Gastroesophageal sphincter (tissue), 4 donors: ENCODE results near the gene RAG2. TPM values are rescaled to one million over a fixed set of nuclear protein-coding genes. Genes with fewer than 3 reads are reported as not detected.
A peak's percentile ranks its signal among the peaks of the same experiment; 100 is the strongest.

Experiments used
- ATAC-seq: fragments of 150-250 bp; one replicate; pipeline ENCODE4 v1.9.1; 2016; ENCODE audit warnings: mild to moderate bottlenecking, moderate library complexity
- H3K27ac ChIP-seq, 4 donors: fragments of 200-600 bp; sonication (generic) in 3 of 4; 1 replicate in 3 of 4; 2 replicates in 1 of 4; pipeline ENCODE4 v1.5.1; 2016 to 2019
- H3K27me3 ChIP-seq: fragments of 200-600 bp; sonication (generic); one replicate; pipeline ENCODE4 v1.5.1; 2019
- H3K36me3 ChIP-seq, 2 donors: fragments of 200-600 bp; sonication (generic); one replicate each; pipeline ENCODE4 v1.5.1; 2019; ENCODE audit warnings: control low read depth in 1 of 2
- H3K4me1 ChIP-seq, 3 donors: fragments of 200-600 bp; sonication (generic); 1 replicate in 2 of 3; 2 replicates in 1 of 3; pipeline ENCODE4 v1.5.1; 2016 to 2019; ENCODE audit warnings: control low read depth in 2 of 3
- H3K4me3 ChIP-seq, 2 donors: fragments of 200-600 bp; sonication (generic); one replicate each; pipeline ENCODE4 v1.5.1; 2019; ENCODE audit warnings: mild to moderate bottlenecking in 1 of 2, moderate library complexity in 1 of 2
- H3K9me3 ChIP-seq, 3 donors: fragments of 200-600 bp; sonication (generic); one replicate each; pipeline ENCODE4 v1.5.1; 2017 to 2019; ENCODE audit warnings: control low read depth in 2 of 3
- EP300 ChIP-seq: sonication (generic); formaldehyde crosslinking; IDR thresholded peaks from one replicate; pipeline ENCODE4 v1.6.1; 2017; ENCODE audit warnings: antibody characterized with exemption, mild to moderate bottlenecking
- POLR2A ChIP-seq, 2 donors: fragments of 450-650 bp; IDR thresholded peaks; one replicate each; pipeline ENCODE4 v1.6.1; 2017; ENCODE audit warnings: antibody characterized with exemption in 2 of 2, mild to moderate bottlenecking in 2 of 2, moderate library complexity in 1 of 2
- POLR2AphosphoS5 ChIP-seq: sonication (generic); formaldehyde crosslinking; IDR thresholded peaks from one replicate; pipeline ENCODE4 v1.6.1; 2017; ENCODE audit warnings: antibody characterized with exemption
- WGBS, 2 donors: methylation state at CpG; one replicate each; pipeline ENCODE4 v1.1.5; 2018; ENCODE audit warnings: low coverage in 1 of 2; 5-methylcytosine and 5-hydroxymethylcytosine counted together
- total RNA-seq, 4 donors: library from RNA; depleted of rRNA; stranded (reverse); fragments of >200 nt; gene quantifications; one replicate each; pipeline ENCODE4 v1.1.0, GENCODE V29; 2016
- TF ChIP-seq, protein P1 (sequence below), 4 experiments: fragments of 200-600 bp in 2 of 4; fragments of 450-650 bp in 2 of 4; sonication (generic) in 1 of 4; IDR thresholded peaks; one replicate each; pipeline ENCODE4 v1.5.1; 2017 to 2019; ENCODE audit warnings: antibody characterized with exemption in 4 of 4, mild to moderate bottlenecking in 2 of 4, moderate library complexity in 2 of 4

Gene RAG2
- total RNA-seq, 4 donors from 2014 or later = not detected

DNA sequence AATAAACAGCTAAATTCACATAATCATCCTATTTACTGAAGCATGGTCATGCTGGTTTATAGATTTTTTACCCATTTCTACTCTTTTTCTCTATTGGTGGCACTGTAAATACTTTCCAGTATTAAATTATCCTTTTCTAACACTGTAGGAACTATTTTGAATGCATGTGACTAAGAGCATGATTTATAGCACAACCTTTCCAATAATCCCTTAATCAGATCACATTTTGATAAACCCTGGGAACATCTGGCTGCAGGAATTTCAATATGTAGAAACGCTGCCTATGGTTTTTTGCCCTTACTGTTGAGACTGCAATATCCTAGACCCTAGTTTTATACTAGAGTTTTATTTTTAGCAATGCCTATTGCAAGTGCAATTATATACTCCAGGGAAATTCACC, 19.6 kb downstream of the RAG2 start:
- Histone ChIP-seq H3K4me1 (peaks cover 0 to 18% (median 4%) of the 10 kb centered on the region in 3 donors), H3K4me3 (no peak overlapping the region), H3K36me3 (peaks cover 0 to 8% of the 10 kb centered on the region in 2 donors), H3K27ac (no peak overlapping the region), H3K27me3 (no peaks in the 10 kb centered on the region), H3K9me3 (no peaks in the 10 kb centered on the region)
- TF ChIP-seq POLR2A (IDR thresholded peaks at IDR 0.05) = no peak
- TF ChIP-seq, protein P1, sequence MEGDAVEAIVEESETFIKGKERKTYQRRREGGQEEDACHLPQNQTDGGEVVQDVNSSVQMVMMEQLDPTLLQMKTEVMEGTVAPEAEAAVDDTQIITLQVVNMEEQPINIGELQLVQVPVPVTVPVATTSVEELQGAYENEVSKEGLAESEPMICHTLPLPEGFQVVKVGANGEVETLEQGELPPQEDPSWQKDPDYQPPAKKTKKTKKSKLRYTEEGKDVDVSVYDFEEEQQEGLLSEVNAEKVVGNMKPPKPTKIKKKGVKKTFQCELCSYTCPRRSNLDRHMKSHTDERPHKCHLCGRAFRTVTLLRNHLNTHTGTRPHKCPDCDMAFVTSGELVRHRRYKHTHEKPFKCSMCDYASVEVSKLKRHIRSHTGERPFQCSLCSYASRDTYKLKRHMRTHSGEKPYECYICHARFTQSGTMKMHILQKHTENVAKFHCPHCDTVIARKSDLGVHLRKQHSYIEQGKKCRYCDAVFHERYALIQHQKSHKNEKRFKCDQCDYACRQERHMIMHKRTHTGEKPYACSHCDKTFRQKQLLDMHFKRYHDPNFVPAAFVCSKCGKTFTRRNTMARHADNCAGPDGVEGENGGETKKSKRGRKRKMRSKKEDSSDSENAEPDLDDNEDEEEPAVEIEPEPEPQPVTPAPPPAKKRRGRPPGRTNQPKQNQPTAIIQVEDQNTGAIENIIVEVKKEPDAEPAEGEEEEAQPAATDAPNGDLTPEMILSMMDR (IDR thresholded peaks at IDR 0.05) = no peak
- TF ChIP-seq POLR2AphosphoS5 = no peak
- no peak for TF ChIP-seq EP300
- WGBS, 2 donors = 14% methylated on average over 1 of the region's 1 CpG; no CpG with 5 or more reads in 1 of the 2 donors
- ATAC-seq = no peak

GRCh38 chr11:36577859-36578258, 20.2 kb downstream of the RAG2 start:
- Histone ChIP-seq H3K27ac (peak overlapping the region in 2 of 4 donors; percentile 36 to 55), H3K4me3 (no peak overlapping the region), H3K4me1 (peaks cover 0 to 18% (median 4%) of the 10 kb centered on the region in 3 donors), H3K9me3 (no peaks in the 10 kb centered on the region), H3K27me3 (no peaks in the 10 kb centered on the region), H3K36me3 (peaks cover 0 to 8% of the 10 kb centered on the region in 2 donors)
- no peak for ATAC-seq
- 62 to 81% methylated on average over 2 of the region's 2 CpGs for WGBS, 2 donors
- TF ChIP-seq EP300 (no peak), POLR2AphosphoS5 (no peak), POLR2A (IDR thresholded peaks at IDR 0.05) (no peak)
- TF ChIP-seq, protein P1 (IDR thresholded peaks at IDR 0.05) = no peak

DNA sequence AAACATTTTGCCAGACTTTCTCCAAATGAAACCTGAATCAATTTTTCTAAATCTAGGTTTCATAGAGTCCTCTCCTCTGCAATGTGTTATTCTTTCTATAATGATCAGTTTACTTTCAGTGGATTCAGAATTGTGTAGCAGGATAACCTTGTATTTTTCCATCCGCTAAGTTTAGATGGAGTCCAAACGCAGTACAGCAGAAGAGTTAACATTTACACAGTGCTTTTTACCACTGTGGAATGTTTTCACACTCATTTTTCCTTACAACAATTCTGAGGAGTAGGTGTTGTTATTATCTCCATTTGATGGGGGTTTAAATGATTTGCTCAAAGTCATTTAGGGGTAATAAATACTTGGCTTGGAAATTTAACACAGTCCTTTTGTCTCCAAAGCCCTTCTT, 20.7 kb downstream of the RAG2 start:
- H3K4me3 ChIP-seq = no peak overlapping the region
- ATAC-seq = no peak
- H3K27me3 ChIP-seq = no peaks in the 10 kb centered on the region
- peaks cover 0 to 8% of the 10 kb centered on the region in 2 donors for H3K36me3 ChIP-seq
- no peaks in the 10 kb centered on the region for H3K9me3 ChIP-seq
- 18 to 52% methylated on average over 2 of the region's 2 CpGs for WGBS, 2 donors
- peak overlapping the region in 2 of 4 donors; percentile 36 to 55 for H3K27ac ChIP-seq
- no peak for TF ChIP-seq POLR2AphosphoS5
- no peak for TF ChIP-seq POLR2A (IDR thresholded peaks at IDR 0.05)
- no peak for TF ChIP-seq EP300
- TF ChIP-seq, protein P1 (IDR thresholded peaks at IDR 0.05) = no peak
- peaks cover 0 to 18% (median 4%) of the 10 kb centered on the region in 3 donors for H3K4me1 ChIP-seq

DNA sequence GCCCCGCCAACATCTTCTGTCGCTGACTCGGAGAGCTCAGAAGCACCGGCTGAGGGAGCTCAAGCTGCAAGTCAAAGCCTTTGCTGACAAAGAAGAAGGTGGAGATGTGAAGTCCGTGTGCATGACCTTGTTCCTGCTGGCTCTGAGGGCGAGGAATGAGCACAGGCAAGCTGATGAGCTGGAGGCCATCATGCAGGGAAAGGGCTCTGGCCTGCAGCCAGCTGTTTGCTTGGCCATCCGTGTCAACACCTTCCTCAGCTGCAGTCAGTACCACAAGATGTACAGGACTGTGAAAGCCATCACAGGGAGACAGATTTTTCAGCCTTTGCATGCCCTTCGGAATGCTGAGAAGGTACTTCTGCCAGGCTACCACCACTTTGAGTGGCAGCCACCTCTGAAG, 23.6 kb downstream of the RAG2 start:
- Histone ChIP-seq H3K36me3 (peaks cover 0 to 8% of the 10 kb centered on the region in 2 donors), H3K4me1 (peaks cover 0 to 18% (median 4%) of the 10 kb centered on the region in 3 donors), H3K27me3 (no peaks in the 10 kb centered on the region), H3K27ac (no peak overlapping the region), H3K9me3 (no peaks in the 10 kb centered on the region), H3K4me3 (no peak overlapping the region)
- TF ChIP-seq EP300 (no peak), POLR2A (IDR thresholded peaks at IDR 0.05) (no peak), POLR2AphosphoS5 (no peak)
- TF ChIP-seq, protein P1 (IDR thresholded peaks at IDR 0.05) = no peak
- no peak for ATAC-seq
- 68% methylated on average over 3 of the region's 8 CpGs; no CpG with 5 or more reads in 1 of the 2 donors for WGBS, 2 donors

- WGBS, 2 donors = 92% methylated on average over 4 of the region's 4 CpGs; no CpG with 5 or more reads in 1 of the 2 donors
- Histone ChIP-seq H3K27ac (no peak overlapping the region), H3K4me1 (no peaks in the 10 kb centered on the region), H3K9me3 (no peaks in the 10 kb centered on the region), H3K4me3 (no peak overlapping the region), H3K27me3 (no peaks in the 10 kb centered on the region), H3K36me3 (peaks cover 0 to 2% of the 10 kb centered on the region in 2 donors)
- TF ChIP-seq, protein P1 (IDR thresholded peaks at IDR 0.05) = no peak
- TF ChIP-seq EP300 (no peak), POLR2A (IDR thresholded peaks at IDR 0.05) (no peak), POLR2AphosphoS5 (no peak)
- no peak for ATAC-seq
Observed at GRCh38 chr11:36569095-36569494, 28.9 kb downstream of the RAG2 start.
